Panc1 (cell line): Measurements from ENCODE around the gene PLEKHN1.

Experiments used
- POLR2AphosphoS5 ChIP-seq: IDR thresholded peaks from 2 replicates; pipeline ENCODE4 v1.6.1; 2012; ENCODE audit warnings: mild to moderate bottlenecking, low read depth, low read length, moderate library complexity
- TF ChIP-seq, protein P1 (sequence below): fragments of 450-650 bp; IDR thresholded peaks from 2 replicates; pipeline ENCODE4 v1.5.1; 2017; ENCODE audit warnings: mild to moderate bottlenecking

DNA sequence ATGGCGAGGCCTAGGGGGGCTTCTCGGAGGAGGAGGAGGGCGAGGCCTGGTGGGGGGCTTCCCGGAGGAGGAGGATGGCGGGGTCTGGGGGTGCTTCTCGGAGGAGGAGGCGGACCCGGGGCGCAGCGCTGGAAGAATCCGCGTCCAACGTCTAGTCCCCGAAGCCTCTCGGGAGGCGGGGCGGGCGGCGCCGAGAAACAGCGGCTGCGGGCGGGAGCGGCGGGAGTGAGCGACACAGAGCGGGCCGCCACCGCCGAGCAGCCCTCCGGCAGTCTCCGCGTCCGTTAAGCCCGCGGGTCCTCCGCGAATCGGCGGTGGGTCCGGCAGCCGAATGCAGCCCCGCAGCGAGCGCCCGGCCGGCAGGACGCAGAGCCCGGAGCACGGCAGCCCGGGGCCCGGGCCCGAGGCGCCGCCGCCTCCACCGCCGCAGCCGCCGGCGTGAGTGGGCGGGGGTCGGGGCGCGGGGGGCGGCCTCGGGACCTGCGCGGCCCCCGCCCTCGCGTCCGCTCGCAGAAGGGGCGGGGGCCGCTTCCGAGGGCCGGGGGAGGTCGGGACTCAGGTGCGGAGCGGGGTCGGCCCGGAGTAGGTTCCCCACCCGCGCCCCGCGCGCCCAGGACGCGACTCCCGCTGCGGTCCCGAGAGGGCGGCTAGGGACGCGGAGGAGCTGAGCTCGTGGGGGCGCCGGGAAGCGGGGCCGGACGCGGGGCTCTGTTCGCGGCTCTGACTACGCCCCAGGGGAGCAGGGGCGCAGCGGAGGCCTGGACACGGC, 5.7 kb upstream of the PLEKHN1 start, which contains the start of gene KLHL17:
- TF ChIP-seq POLR2AphosphoS5: no peak
- TF ChIP-seq, protein P1, sequence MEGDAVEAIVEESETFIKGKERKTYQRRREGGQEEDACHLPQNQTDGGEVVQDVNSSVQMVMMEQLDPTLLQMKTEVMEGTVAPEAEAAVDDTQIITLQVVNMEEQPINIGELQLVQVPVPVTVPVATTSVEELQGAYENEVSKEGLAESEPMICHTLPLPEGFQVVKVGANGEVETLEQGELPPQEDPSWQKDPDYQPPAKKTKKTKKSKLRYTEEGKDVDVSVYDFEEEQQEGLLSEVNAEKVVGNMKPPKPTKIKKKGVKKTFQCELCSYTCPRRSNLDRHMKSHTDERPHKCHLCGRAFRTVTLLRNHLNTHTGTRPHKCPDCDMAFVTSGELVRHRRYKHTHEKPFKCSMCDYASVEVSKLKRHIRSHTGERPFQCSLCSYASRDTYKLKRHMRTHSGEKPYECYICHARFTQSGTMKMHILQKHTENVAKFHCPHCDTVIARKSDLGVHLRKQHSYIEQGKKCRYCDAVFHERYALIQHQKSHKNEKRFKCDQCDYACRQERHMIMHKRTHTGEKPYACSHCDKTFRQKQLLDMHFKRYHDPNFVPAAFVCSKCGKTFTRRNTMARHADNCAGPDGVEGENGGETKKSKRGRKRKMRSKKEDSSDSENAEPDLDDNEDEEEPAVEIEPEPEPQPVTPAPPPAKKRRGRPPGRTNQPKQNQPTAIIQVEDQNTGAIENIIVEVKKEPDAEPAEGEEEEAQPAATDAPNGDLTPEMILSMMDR: no peak
